ENCODE results near the gene AP1G2.
A peak's percentile ranks its signal among the peaks of the same experiment; 100 is the strongest.

AP1G2 gene

GRCh38 chr14:23570806-23571483 lies 3.4 kb upstream of the AP1G2 start:
- Histone ChIP-seq H3K79me2 (ENCODE audit: low read length) (peaks cover 12% of the 10 kb centered on the region), H3K9ac (ENCODE audit: low read length) (no peak overlapping the region), H3K27ac (ENCODE audit: low read length) (no peak overlapping the region), H2AFZ (ENCODE audit: low read depth, low read length) (no peak overlapping the region), H3K4me3 (ENCODE audit: low read length) (no peak overlapping the region), H4K20me1 (ENCODE audit: insufficient read depth, low read length) (no peaks in the 10 kb centered on the region), H3K4me2 (ENCODE audit: low read length) (no peak overlapping the region), H3K4me1 (ENCODE audit: low read length) (peaks cover 17% of the 10 kb centered on the region), H3K9me3 (ENCODE audit: insufficient read depth, low read length) (no peaks in the 10 kb centered on the region), H3K27me3 (ENCODE audit: low read depth, low read length) (no peaks in the 10 kb centered on the region), H3K36me3 (replicated peaks; ENCODE audit: low read depth, low read length) (peaks cover 3% of the 10 kb centered on the region)
- TF ChIP-seq EZH2phosphoT487 (IDR thresholded peaks at IDR 0.05; ENCODE audit: low read depth), result no peak
- TF ChIP-seq, protein P1, sequence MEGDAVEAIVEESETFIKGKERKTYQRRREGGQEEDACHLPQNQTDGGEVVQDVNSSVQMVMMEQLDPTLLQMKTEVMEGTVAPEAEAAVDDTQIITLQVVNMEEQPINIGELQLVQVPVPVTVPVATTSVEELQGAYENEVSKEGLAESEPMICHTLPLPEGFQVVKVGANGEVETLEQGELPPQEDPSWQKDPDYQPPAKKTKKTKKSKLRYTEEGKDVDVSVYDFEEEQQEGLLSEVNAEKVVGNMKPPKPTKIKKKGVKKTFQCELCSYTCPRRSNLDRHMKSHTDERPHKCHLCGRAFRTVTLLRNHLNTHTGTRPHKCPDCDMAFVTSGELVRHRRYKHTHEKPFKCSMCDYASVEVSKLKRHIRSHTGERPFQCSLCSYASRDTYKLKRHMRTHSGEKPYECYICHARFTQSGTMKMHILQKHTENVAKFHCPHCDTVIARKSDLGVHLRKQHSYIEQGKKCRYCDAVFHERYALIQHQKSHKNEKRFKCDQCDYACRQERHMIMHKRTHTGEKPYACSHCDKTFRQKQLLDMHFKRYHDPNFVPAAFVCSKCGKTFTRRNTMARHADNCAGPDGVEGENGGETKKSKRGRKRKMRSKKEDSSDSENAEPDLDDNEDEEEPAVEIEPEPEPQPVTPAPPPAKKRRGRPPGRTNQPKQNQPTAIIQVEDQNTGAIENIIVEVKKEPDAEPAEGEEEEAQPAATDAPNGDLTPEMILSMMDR (IDR thresholded peaks at IDR 0.05; ENCODE audit: low read depth, low read length), result no peak

- no peak overlapping the region for H3K4me3 ChIP-seq (ENCODE audit: low read length)
- peaks cover 12% of the 10 kb centered on the region for H3K79me2 ChIP-seq (ENCODE audit: low read length)
- no peak for TF ChIP-seq EZH2phosphoT487 (IDR thresholded peaks at IDR 0.05; ENCODE audit: low read depth)
- TF ChIP-seq, protein P1 (IDR thresholded peaks at IDR 0.05; ENCODE audit: low read depth, low read length), result no peak
- H2AFZ ChIP-seq (ENCODE audit: low read depth, low read length), result no peak overlapping the region
- H4K20me1 ChIP-seq (ENCODE audit: insufficient read depth, low read length), result no peaks in the 10 kb centered on the region
- no peaks in the 10 kb centered on the region for H3K9me3 ChIP-seq (ENCODE audit: insufficient read depth, low read length)
- no peak overlapping the region for H3K27ac ChIP-seq (ENCODE audit: low read length)
- H3K4me1 ChIP-seq (ENCODE audit: low read length), result peaks cover 17% of the 10 kb centered on the region
- H3K4me2 ChIP-seq (ENCODE audit: low read length), result no peak overlapping the region
- no peak overlapping the region for H3K9ac ChIP-seq (ENCODE audit: low read length)
- peaks cover 13% of the 10 kb centered on the region for H3K36me3 ChIP-seq (replicated peaks; ENCODE audit: low read depth, low read length)
- H3K27me3 ChIP-seq (ENCODE audit: low read depth, low read length), result no peaks in the 10 kb centered on the region
Observed at GRCh38 chr14:23569443-23570151, 2.0 kb upstream of the AP1G2 start.

GRCh38 chr14:23568600-23569331 lies 1.2 kb upstream of the AP1G2 start:
- Histone ChIP-seq H4K20me1 (ENCODE audit: insufficient read depth, low read length) (no peaks in the 10 kb centered on the region), H3K4me2 (ENCODE audit: low read length) (peak overlapping the region; percentile 78), H3K4me3 (ENCODE audit: low read length) (peak overlapping the region; percentile 95), H3K9me3 (ENCODE audit: insufficient read depth, low read length) (no peaks in the 10 kb centered on the region), H3K9ac (ENCODE audit: low read length) (peak overlapping the region; percentile 94), H3K27me3 (ENCODE audit: low read depth, low read length) (no peaks in the 10 kb centered on the region), H3K36me3 (replicated peaks; ENCODE audit: low read depth, low read length) (peaks cover 13% of the 10 kb centered on the region), H2AFZ (ENCODE audit: low read depth, low read length) (no peak overlapping the region), H3K27ac (ENCODE audit: low read length) (peak overlapping the region; percentile 1; the same call in 1 of the 2 replicates), H3K4me1 (ENCODE audit: low read length) (peaks cover 17% of the 10 kb centered on the region), H3K79me2 (ENCODE audit: low read length) (peaks cover 12% of the 10 kb centered on the region)
- TF ChIP-seq, protein P1 (IDR thresholded peaks at IDR 0.05; ENCODE audit: low read depth, low read length), result peak; percentile 54
- TF ChIP-seq EZH2phosphoT487 (IDR thresholded peaks at IDR 0.05; ENCODE audit: low read depth), result no peak
